NB4 (cell line): ENCODE results near the gene SLC22A23.

Source experiments
- DNase-seq: peaks from one replicate; pipeline ENCODE4 v3.0.0; 2010; ENCODE audit warnings: low read depth
- H3K4me3 ChIP-seq: one replicate; pipeline ENCODE4 v1.5.1; 2011; ENCODE audit warnings: mild to moderate bottlenecking, low read depth, low read length, moderate library complexity
- MYC ChIP-seq: IDR thresholded peaks from 2 replicates; pipeline ENCODE4 v1.6.1; 2011; ENCODE audit warnings: low read depth, low read length
- POLR2A ChIP-seq: IDR thresholded peaks from 2 replicates; pipeline ENCODE4 v1.6.1; 2011; ENCODE audit warnings: mild to moderate bottlenecking; ENCODE audit not compliant: insufficient read length; ENCODE audit errors: extremely low read depth
- TF ChIP-seq, protein P1 (sequence below): IDR thresholded peaks from one replicate; pipeline ENCODE4 v1.5.1; 2012; ENCODE audit warnings: low read depth, low read length
- TF ChIP-seq, protein P2 (sequence below): IDR thresholded peaks from 2 replicates; pipeline ENCODE4 v1.6.1; 2011; ENCODE audit warnings: low read depth, low read length

SLC22A23 gene

DNA sequence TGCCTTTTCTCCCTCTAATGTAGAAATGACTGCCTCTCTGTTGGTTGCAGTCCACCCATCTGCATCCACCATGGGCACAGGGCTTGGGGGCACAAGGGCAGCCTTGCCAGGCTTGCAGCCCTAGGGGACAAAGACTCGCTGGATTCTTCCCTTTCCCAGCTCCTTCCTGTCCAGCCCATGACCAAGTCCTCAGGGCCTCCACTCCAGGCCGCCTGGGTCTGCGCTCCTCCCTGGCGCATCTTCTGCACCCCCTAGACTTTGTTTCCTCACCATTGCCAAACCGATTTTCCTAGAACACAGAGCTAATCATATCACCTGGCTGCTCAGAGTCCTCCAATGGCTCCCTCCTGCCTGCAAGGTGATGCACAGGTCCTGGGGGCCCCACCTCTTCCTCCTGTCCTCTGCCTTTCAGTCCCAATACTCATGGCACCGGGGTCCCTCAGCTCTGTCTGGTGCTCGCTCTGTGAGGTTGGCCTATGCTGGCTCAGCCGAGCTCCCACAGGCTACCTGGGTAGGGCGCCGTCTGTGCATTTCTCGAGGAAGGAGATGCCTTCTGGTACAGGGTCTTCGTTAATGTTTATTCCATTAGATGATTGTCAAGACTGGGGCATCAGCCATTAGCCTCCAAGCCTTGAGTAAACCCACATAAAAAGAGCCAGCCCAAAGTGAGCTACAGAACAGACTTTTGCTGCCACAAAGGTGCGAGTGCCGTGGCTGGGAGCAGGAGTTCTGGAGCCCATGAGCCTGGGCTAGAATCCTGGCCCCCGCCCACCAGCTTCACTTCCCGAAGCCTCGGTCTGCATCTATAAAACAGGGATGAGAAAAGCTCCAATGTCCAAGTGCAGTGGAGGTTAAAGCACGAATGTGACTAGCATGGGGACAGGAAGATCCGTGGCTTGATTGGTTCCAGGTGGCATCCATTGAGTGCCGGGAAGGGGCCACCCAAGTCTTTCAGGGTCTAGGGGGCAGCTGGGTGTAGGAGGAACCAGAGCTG, 180.4 kb downstream of the SLC22A23 start:
- H3K4me3 ChIP-seq, result no peak overlapping the region
- no peak for TF ChIP-seq POLR2A
- TF ChIP-seq, protein P1, sequence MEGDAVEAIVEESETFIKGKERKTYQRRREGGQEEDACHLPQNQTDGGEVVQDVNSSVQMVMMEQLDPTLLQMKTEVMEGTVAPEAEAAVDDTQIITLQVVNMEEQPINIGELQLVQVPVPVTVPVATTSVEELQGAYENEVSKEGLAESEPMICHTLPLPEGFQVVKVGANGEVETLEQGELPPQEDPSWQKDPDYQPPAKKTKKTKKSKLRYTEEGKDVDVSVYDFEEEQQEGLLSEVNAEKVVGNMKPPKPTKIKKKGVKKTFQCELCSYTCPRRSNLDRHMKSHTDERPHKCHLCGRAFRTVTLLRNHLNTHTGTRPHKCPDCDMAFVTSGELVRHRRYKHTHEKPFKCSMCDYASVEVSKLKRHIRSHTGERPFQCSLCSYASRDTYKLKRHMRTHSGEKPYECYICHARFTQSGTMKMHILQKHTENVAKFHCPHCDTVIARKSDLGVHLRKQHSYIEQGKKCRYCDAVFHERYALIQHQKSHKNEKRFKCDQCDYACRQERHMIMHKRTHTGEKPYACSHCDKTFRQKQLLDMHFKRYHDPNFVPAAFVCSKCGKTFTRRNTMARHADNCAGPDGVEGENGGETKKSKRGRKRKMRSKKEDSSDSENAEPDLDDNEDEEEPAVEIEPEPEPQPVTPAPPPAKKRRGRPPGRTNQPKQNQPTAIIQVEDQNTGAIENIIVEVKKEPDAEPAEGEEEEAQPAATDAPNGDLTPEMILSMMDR, result no peak
- TF ChIP-seq MYC, result no peak
- TF ChIP-seq, protein P2, sequence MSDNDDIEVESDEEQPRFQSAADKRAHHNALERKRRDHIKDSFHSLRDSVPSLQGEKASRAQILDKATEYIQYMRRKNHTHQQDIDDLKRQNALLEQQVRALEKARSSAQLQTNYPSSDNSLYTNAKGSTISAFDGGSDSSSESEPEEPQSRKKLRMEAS, result no peak
- no peak for DNase-seq

DNA sequence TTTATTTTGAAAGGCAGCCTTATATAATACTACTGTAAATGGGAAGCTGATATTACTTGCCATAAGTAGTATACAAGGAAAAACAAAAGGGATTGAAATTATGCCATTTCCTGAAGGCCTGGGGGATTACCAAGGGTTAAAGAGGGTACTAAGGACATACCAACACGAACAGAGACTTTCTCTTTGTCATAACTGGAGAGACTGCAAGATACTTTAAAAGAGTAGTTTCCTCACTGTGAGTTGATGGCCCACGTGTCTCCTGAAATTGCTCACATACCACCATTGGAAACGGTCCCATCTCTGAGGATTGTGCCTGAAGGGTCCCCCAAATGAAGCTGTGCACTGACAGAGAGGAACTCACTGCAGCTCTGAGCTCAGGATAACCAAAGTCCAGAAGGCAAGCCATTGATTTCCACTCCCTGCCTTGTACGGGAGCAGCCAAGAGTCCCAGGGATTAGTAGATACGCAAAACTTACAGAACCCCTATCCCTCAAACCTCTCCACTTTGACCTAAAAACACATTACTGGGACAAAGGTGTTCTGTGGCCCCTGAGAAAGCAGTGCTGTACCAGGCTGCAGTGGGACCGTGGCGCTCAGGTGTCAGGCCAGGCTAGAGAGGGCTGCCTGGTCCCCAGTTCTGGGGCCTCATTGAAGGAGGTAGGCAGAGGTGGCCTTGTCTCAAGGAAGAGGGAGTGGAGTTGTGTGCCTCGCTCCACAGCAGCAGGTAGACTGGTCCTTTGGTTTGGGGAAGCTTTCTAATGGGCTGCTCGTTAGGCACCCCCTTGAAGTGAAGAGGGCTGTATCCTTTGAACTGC, 182.9 kb downstream of the SLC22A23 start:
- TF ChIP-seq, protein P2, result no peak
- TF ChIP-seq POLR2A (no peak), MYC (no peak)
- TF ChIP-seq, protein P1, result no peak
- no peak overlapping the region for H3K4me3 ChIP-seq
- DNase-seq, result no peak

DNA sequence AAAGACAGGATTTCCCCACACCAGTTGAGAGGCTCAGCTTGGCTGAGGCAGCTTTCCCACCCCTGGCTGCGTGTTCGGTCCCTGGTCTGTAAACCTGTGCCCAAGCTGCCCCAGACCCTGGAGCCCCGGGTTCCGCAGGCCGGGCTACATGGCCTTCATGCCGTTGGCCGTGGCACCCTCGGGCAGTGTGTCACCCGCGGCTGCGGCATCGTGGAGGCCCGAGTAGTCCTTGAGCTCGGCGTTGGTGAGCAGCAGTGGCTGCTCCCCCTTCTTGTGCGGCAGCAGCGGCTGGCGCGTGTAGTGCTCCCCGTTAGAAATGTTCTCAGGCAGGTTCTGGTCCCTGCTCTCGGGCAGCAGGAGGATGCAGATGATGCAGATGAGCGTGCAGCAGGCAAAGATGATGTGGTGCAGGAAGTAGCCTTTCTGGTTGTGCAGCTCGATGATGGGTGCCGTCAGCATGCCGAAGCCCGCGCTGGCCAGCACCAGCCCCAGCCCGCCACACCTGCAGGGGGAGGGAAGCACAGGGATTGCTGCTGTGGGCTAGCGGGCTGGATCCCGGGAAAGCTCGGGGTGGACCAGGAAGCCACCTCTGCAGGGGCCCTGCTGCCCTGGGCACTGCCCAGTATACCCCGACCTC, 183.8 kb downstream of the SLC22A23 start:
- no peak for DNase-seq
- TF ChIP-seq, protein P1, result no peak
- no peak for TF ChIP-seq MYC
- no peak for TF ChIP-seq POLR2A
- TF ChIP-seq, protein P2, result no peak
- H3K4me3 ChIP-seq, result no peak overlapping the region

DNA sequence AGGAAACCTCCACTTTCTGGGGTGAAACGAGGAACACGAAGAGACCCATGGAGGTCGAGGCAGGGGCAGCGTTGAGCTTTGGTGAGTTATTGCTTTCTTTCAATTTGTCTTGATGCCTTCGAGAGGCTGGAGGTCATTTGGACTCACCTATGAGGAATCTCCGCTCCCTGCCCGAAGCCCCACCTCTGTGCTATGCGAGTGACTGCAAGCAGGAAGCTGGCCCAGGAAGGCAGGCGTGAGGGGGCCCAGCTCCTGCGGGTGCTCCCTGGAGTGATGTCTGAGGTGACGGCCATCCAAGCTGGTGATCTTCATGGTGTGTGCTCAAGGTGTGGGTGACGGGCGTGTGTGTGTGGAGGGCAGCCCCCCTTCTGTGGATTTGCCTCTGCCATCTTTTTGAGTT, 185.1 kb downstream of the SLC22A23 start:
- no peak for DNase-seq
- H3K4me3 ChIP-seq, result no peak overlapping the region
- no peak for TF ChIP-seq MYC

DNA sequence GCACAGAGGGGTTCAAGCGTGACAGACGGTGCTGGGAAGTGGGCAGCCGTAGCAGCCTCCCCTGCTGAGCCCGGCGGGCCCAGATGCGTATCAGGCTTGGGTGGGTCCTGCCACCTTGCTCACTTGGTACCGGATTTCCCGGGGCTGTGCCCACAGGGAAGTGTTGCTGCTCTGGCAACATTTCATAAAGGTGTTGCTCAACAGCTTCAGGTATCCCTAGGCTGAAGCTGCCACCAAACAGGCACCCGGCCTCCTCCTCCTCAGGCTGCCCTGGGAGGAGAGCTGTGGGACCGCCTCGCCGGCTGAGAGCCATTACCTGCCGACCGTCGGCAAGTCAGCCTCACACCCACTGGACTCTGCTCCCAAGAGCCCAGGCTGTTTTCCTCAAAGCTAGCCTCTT, 186.6 kb downstream of the SLC22A23 start:
- TF ChIP-seq POLR2A (no peak), MYC (no peak)
- TF ChIP-seq, protein P1, result no peak
- TF ChIP-seq, protein P2, result no peak
- no peak for DNase-seq
- H3K4me3 ChIP-seq, result no peak overlapping the region

DNA sequence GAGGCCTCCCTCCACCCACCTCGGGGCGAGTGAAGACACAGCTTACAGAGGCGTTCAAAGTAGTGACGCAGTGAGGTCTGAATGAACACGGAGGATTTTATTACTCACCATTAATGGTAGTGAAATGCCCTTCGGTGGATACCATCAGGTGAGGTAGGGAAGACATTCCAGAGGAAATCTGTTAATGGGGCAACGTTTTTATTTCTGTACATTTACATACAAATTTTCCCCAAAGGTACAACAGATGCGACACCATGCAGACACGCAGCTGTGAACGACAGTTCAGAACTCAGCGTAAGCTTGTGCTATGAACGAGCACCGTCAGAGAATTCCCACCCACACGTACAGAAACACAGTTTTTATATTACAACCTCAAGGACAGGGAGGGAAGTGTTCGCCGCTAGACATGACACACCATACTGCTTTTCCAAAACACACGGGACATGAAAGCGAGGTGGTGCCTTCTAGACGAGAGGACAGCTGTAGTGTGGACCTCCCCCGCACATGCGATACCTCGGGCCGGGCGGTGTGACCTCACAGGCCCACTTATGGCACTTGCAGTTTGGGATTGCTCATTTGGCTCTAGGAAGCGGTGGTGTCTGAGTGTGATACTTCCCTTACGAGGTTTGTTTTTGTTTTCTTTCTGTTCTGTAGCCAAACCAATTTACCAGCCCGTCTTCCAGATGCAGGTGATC, 187.4 kb downstream of the SLC22A23 start:
- no peak overlapping the region for H3K4me3 ChIP-seq
- TF ChIP-seq, protein P2, result no peak
- TF ChIP-seq POLR2A (no peak), MYC (no peak)
- TF ChIP-seq, protein P1, result no peak
- DNase-seq, result no peak
